HEK293 (cell line): ENCODE data around the gene FGFR2.

Experiments used
- CTCF ChIA-PET: fragments of 350-600 bp; formaldehyde crosslinking; extraction: SDS; loops from one replicate; lab custom pipeline; 2021; ENCODE audit warnings: antibody characterized with exemption; lab: Yijun Ruan, JAX
- POLR2A ChIA-PET: fragments of 300-600 bp; formaldehyde crosslinking; extraction: SDS; loops from one replicate; lab custom pipeline; 2020; ENCODE audit warnings: antibody characterized with exemption, inconsistent platforms; lab: Yijun Ruan, JAX
- H3K27ac ChIP-seq: fragments of 200-500 bp; sonication (Bioruptor generic); 2 replicates; pipeline ENCODE4 v1.5.1; 2014; ENCODE audit warnings: low read depth, low read length, control low read depth, inconsistent platforms; ENCODE audit errors: extremely low read depth
- H3K36me3 ChIP-seq, 2 experiments: fragments of 200-500 bp in 1 of 2; sonication (Bioruptor generic) in 1 of 2; 1 replicate in 1 of 2; 2 replicates in 1 of 2; pipeline ENCODE4 v1.5.1; 2014 to 2017; ENCODE audit warnings: inconsistent platforms in 2 of 2, low read length in 2 of 2; ENCODE audit not compliant: control insufficient read depth in 2 of 2, insufficient read depth in 1 of 2
- H3K4me1 ChIP-seq: fragments of 200-500 bp; sonication (Bioruptor generic); 2 replicates; pipeline ENCODE4 v1.5.1; 2014; ENCODE audit warnings: mild to moderate bottlenecking, low read length, inconsistent platforms; ENCODE audit not compliant: control insufficient read depth, insufficient read depth
- H3K4me3 ChIP-seq: 2 replicates; pipeline ENCODE4 v1.5.1; 2011; ENCODE audit warnings: low read depth, mild to moderate bottlenecking, control low read depth, low read length, moderate library complexity
- H3K9me3 ChIP-seq: fragments of 200-500 bp; sonication (Bioruptor generic); 2 replicates; pipeline ENCODE4 v1.5.1; 2014; ENCODE audit warnings: low read depth, low read length, inconsistent platforms; ENCODE audit not compliant: control insufficient read depth, insufficient read depth
- REST ChIP-seq: fragments of 450-650 bp; formaldehyde crosslinking; IDR thresholded peaks from 2 replicates; pipeline ENCODE4 v1.5.1; 2016; ENCODE audit warnings: missing biosample characterization, missing genetic modification characterization
- ZBTB6 ChIP-seq: fragments of 450-650 bp; formaldehyde crosslinking; IDR thresholded peaks from 2 replicates; pipeline ENCODE4 v1.5.1; 2017; ENCODE audit warnings: missing biosample characterization, missing genetic modification characterization
- ZEB2 ChIP-seq: fragments of 450-650 bp; formaldehyde crosslinking; IDR thresholded peaks from 2 replicates; pipeline ENCODE4 v1.5.1; 2016; ENCODE audit warnings: missing biosample characterization, missing genetic modification characterization
- ZFHX2 ChIP-seq: fragments of 450-650 bp; formaldehyde crosslinking; conservative IDR thresholded peaks from 2 replicates; pipeline ENCODE4 v1.5.1; 2016; ENCODE audit warnings: missing biosample characterization, missing genetic modification characterization
- ZFP69B ChIP-seq: fragments of 450-650 bp; formaldehyde crosslinking; IDR thresholded peaks from 2 replicates; pipeline ENCODE4 v1.5.1; 2016; ENCODE audit warnings: missing biosample characterization, missing genetic modification characterization
- ZNF10 ChIP-seq: fragments of 450-650 bp; formaldehyde crosslinking; IDR thresholded peaks from 2 replicates; pipeline ENCODE4 v1.5.1; 2017; ENCODE audit warnings: missing biosample characterization, missing genetic modification characterization
- ZNF140 ChIP-seq: fragments of 450-650 bp; formaldehyde crosslinking; IDR thresholded peaks from 2 replicates; pipeline ENCODE4 v1.5.1; 2016; ENCODE audit warnings: missing biosample characterization, missing genetic modification characterization
- ZNF211 ChIP-seq: fragments of 450-650 bp; formaldehyde crosslinking; IDR thresholded peaks from 2 replicates; pipeline ENCODE4 v1.5.1; 2016; ENCODE audit warnings: low read depth, missing biosample characterization, missing genetic modification characterization
- ZNF221 ChIP-seq: fragments of 450-650 bp; formaldehyde crosslinking; IDR thresholded peaks from 2 replicates; pipeline ENCODE4 v1.5.1; 2017; ENCODE audit warnings: missing biosample characterization, missing genetic modification characterization, borderline replicate concordance
- ZNF24 ChIP-seq: fragments of 450-650 bp; formaldehyde crosslinking; IDR thresholded peaks from 2 replicates; pipeline ENCODE4 v1.5.1; 2016; ENCODE audit warnings: missing biosample characterization, missing genetic modification characterization
- ZNF350 ChIP-seq: fragments of 450-650 bp; formaldehyde crosslinking; IDR thresholded peaks from 2 replicates; pipeline ENCODE4 v1.5.0; 2017; ENCODE audit warnings: missing biosample characterization, mild to moderate bottlenecking, missing genetic modification characterization
- ZNF391 ChIP-seq: fragments of 450-650 bp; formaldehyde crosslinking; IDR thresholded peaks from 2 replicates; pipeline ENCODE4 v1.5.1; 2016; ENCODE audit warnings: low read depth, missing biosample characterization, missing genetic modification characterization, borderline replicate concordance
- ZNF404 ChIP-seq: fragments of 450-650 bp; formaldehyde crosslinking; IDR thresholded peaks from 2 replicates; pipeline ENCODE4 v1.5.1; 2017; ENCODE audit warnings: missing biosample characterization, missing genetic modification characterization
- ZNF488 ChIP-seq: fragments of 450-650 bp; formaldehyde crosslinking; IDR thresholded peaks from 2 replicates; pipeline ENCODE4 v1.5.1; 2016; ENCODE audit warnings: missing biosample characterization, missing genetic modification characterization
- ZNF510 ChIP-seq: fragments of 450-650 bp; formaldehyde crosslinking; IDR thresholded peaks from 2 replicates; pipeline ENCODE4 v1.5.1; 2018; ENCODE audit warnings: mild to moderate bottlenecking, missing genetic modification characterization, missing biosample characterization; ENCODE audit not compliant: insufficient replicate concordance
- ZNF549 ChIP-seq: fragments of 450-650 bp; IDR thresholded peaks from 2 replicates; pipeline ENCODE4 v1.5.1; 2018; ENCODE audit warnings: missing biosample characterization, missing genetic modification characterization, mild to moderate bottlenecking, inconsistent platforms, moderate library complexity
- ZNF558 ChIP-seq: fragments of 450-650 bp; formaldehyde crosslinking; IDR thresholded peaks from 2 replicates; pipeline ENCODE4 v1.5.1; 2016; ENCODE audit warnings: missing biosample characterization, missing genetic modification characterization
- ZNF596 ChIP-seq: fragments of 450-650 bp; IDR thresholded peaks from 2 replicates; pipeline ENCODE4 v1.5.0; 2018; ENCODE audit warnings: missing biosample characterization, mild to moderate bottlenecking, missing genetic modification characterization, moderate library complexity
- ZNF626 ChIP-seq: fragments of 450-650 bp; sonication (Bioruptor Pico); formaldehyde crosslinking; IDR thresholded peaks from 2 replicates; pipeline ENCODE4 v1.5.1; 2018; ENCODE audit warnings: missing biosample characterization, missing genetic modification characterization, inconsistent platforms

Gene FGFR2

GRCh38 chr10:121484401-121484800 is 113.8 kb downstream of the FGFR2 start:
- TF ChIP-seq ZNF404 (tag by site-specific recombination), result no peak
- no peak for TF ChIP-seq ZFP69B (tag by site-specific recombination)
- TF ChIP-seq ZNF211 (tag by site-specific recombination), result no peak
- no peak for TF ChIP-seq ZNF221
- no peak for TF ChIP-seq ZNF558
- TF ChIP-seq REST (tag by site-specific recombination), result no peak
- CTCF ChIA-PET, result no interaction called here
- H3K4me3 ChIP-seq, result no peak overlapping the region
- POLR2A ChIA-PET, result no interaction called here
- H3K27ac ChIP-seq, result no peak overlapping the region
- peaks cover 33 to 70% of the 10 kb centered on the region in 2 experiments for H3K36me3 ChIP-seq
- H3K4me1 ChIP-seq, result no peaks in the 10 kb centered on the region
- H3K9me3 ChIP-seq, result no peaks in the 10 kb centered on the region

- TF ChIP-seq ZNF24 (tag by site-specific recombination) (no peak), ZNF140 (tag by site-specific recombination) (no peak), ZNF10 (tag by site-specific recombination) (no peak), ZNF626 (tag by site-specific recombination) (no peak), ZNF549 (tag by site-specific recombination) (no peak), ZNF488 (tag by site-specific recombination) (no peak), ZNF391 (tag by site-specific recombination) (no peak), ZNF350 (tag by site-specific recombination) (no peak), ZNF510 (tag by site-specific recombination) (no peak), ZEB2 (tag by site-specific recombination) (no peak), ZFHX2 (tag by site-specific recombination) (no peak), ZNF596 (tag by site-specific recombination) (no peak), ZBTB6 (tag by site-specific recombination) (no peak)
- CTCF ChIA-PET, result interaction anchor here (0.7 kb wide), 1 partner anchor 524 kb away, joined by 4 read pairs; no protein-coding TSS in a partner anchor
- POLR2A ChIA-PET, result no interaction called here
- Histone ChIP-seq H3K9me3 (no peaks in the 10 kb centered on the region), H3K4me1 (no peaks in the 10 kb centered on the region), H3K27ac (no peak overlapping the region), H3K36me3 (peaks cover 23 to 59% of the 10 kb centered on the region in 2 experiments), H3K4me3 (no peak overlapping the region)
These were observed 117.1 kb downstream of the FGFR2 start for GRCh38 chr10:121481180-121481579.
